ENCODE measurements around the gene CITED4. TPM values are rescaled to one million over a fixed set of nuclear protein-coding genes. Genes with fewer than 3 reads are reported as not detected.
A peak's percentile ranks its signal among the peaks of the same experiment; 100 is the strongest.

Gene CITED4
- total RNA-seq (1 to 10 TPM; 8.1 to 8.4 TPM), polyA plus RNA-seq (10 to 100 TPM; 12.0 to 20.1 TPM)

GRCh38 chr1:40862008-40862863 is at the start of gene CITED4:
TSS of gene CITED4 (minus strand) at chr1:40862363. CDS start at chr1:40862127, 236 bp downstream.
- Histone ChIP-seq H3K4me1 (ENCODE audit: insufficient read depth, low read length) (peaks cover 14% of the 10 kb centered on the region), H3K27me3 (ENCODE audit: insufficient read depth, low read length) (no peaks in the 10 kb centered on the region), H3K36me3 (ENCODE audit: insufficient read depth, low read length) (no peaks in the 10 kb centered on the region), H3K4me3 (ENCODE audit: low read length in 2 of 2) (peak within 1 kb of the TSS; percentile 57 to 79), H3K27ac (ENCODE audit: low read depth, low read length) (peak within 1 kb of the TSS; percentile 63), H3K9me3 (ENCODE audit: control insufficient read depth in 1 of 2, low read length in 2 of 2) (no peaks in the 10 kb centered on the region)
- Mint-ChIP-seq H3K27ac (peak within 1 kb of the TSS; percentile 89 to 99 (median 98)), H3K27me3 (peaks cover 0 to 4% of the 10 kb centered on the region in 2 donors), H3K36me3 (peaks cover 0 to 4% of the 10 kb centered on the region in 2 donors), H3K4me1 (peaks cover 7 to 15% (median 10%) of the 10 kb centered on the region in 4 donors), H3K4me3 (peak within 1 kb of the TSS; percentile 94 to 99 (median 98)), H3K9me3 (no peaks in the 10 kb centered on the region)
- DNase-seq, result peak; percentile 95
- ChIA-PET CTCF (ENCODE audit: partially characterized antibody) (interaction anchor here (0.7 to 2.0 kb wide), 8 partner anchors 8 to 141 kb away, joined by 3 to 19 read pairs (median 5); no protein-coding TSS in a partner anchor), POLR2A (ENCODE audit: partially characterized antibody) (interaction anchor here (0.5 to 2.6 kb wide), 23 partner anchors 9 to 1170 kb away, joined by 3 to 46 read pairs (median 5); partner anchors contain the start of genes CTPS1, NFYC and ZNF684)
- intact Hi-C loops (cut with micrococcal nuclease), result loop anchor here (1.0 to 5.0 kb wide), 6 partner anchors 13 to 380 kb away; partner anchors contain the start of genes RIMS3 and SCMH1

GRCh38 chr1:40911105-40911504 is 48.9 kb upstream of the CITED4 start:
- Mint-ChIP-seq H3K9me3 (no peaks in the 10 kb centered on the region), H3K27ac (no peak overlapping the region), H3K4me3 (no peak overlapping the region), H3K4me1 (no peaks in the 10 kb centered on the region), H3K36me3 (no peaks in the 10 kb centered on the region), H3K27me3 (no peaks in the 10 kb centered on the region)
- no peaks in the 10 kb centered on the region for H3K27me3 ChIP-seq (ENCODE audit: insufficient read depth, low read length)
- H3K27ac ChIP-seq (ENCODE audit: low read depth, low read length), result no peak overlapping the region
- H3K36me3 ChIP-seq (ENCODE audit: insufficient read depth, low read length), result no peaks in the 10 kb centered on the region
- no peaks in the 10 kb centered on the region for H3K9me3 ChIP-seq (ENCODE audit: control insufficient read depth in 1 of 2, low read length in 2 of 2)
- intact Hi-C loops (cut with micrococcal nuclease), result no loop called here
- no peaks in the 10 kb centered on the region for H3K4me1 ChIP-seq (ENCODE audit: insufficient read depth, low read length)
- H3K4me3 ChIP-seq (ENCODE audit: low read length in 2 of 2), result no peak overlapping the region
- DNase-seq, result no peak
- CTCF ChIA-PET (ENCODE audit: partially characterized antibody), result no interaction called here
- POLR2A ChIA-PET (ENCODE audit: partially characterized antibody), result no interaction called here

- DNase-seq, result no peak
- Histone ChIP-seq H3K4me1 (ENCODE audit: insufficient read depth, low read length) (no peaks in the 10 kb centered on the region), H3K36me3 (ENCODE audit: insufficient read depth, low read length) (no peaks in the 10 kb centered on the region), H3K4me3 (ENCODE audit: low read length in 2 of 2) (no peak overlapping the region), H3K27me3 (ENCODE audit: insufficient read depth, low read length) (no peaks in the 10 kb centered on the region), H3K27ac (ENCODE audit: low read depth, low read length) (no peak overlapping the region), H3K9me3 (ENCODE audit: control insufficient read depth in 1 of 2, low read length in 2 of 2) (no peaks in the 10 kb centered on the region)
- H3K9me3 Mint-ChIP-seq, result no peaks in the 10 kb centered on the region
- H3K27ac Mint-ChIP-seq, result no peak overlapping the region
- H3K36me3 Mint-ChIP-seq, result no peaks in the 10 kb centered on the region
- H3K4me1 Mint-ChIP-seq, result no peaks in the 10 kb centered on the region
- POLR2A ChIA-PET (ENCODE audit: partially characterized antibody), result no interaction called here
- intact Hi-C loops (cut with micrococcal nuclease), result no loop called here
- peaks cover 0 to 1% of the 10 kb centered on the region in 2 donors for H3K27me3 Mint-ChIP-seq
- no peak overlapping the region for H3K4me3 Mint-ChIP-seq
- CTCF ChIA-PET (ENCODE audit: partially characterized antibody), result no interaction called here
Observed at GRCh38 chr1:40909281-40909680, 47.1 kb upstream of the CITED4 start.

- DNase-seq, result no peak
- no peaks in the 10 kb centered on the region for H3K4me1 Mint-ChIP-seq
- no peaks in the 10 kb centered on the region for H3K36me3 Mint-ChIP-seq
- Histone ChIP-seq H3K27ac (ENCODE audit: low read depth, low read length) (no peak overlapping the region), H3K27me3 (ENCODE audit: insufficient read depth, low read length) (no peaks in the 10 kb centered on the region), H3K36me3 (ENCODE audit: insufficient read depth, low read length) (no peaks in the 10 kb centered on the region), H3K4me3 (ENCODE audit: low read length in 2 of 2) (no peak overlapping the region), H3K9me3 (ENCODE audit: control insufficient read depth in 1 of 2, low read length in 2 of 2) (no peaks in the 10 kb centered on the region), H3K4me1 (ENCODE audit: insufficient read depth, low read length) (no peaks in the 10 kb centered on the region)
- intact Hi-C loops (cut with micrococcal nuclease), result no loop called here
- no peak overlapping the region for H3K27ac Mint-ChIP-seq
- ChIA-PET POLR2A (ENCODE audit: partially characterized antibody) (no interaction called here), CTCF (ENCODE audit: partially characterized antibody) (interaction anchor here (1.1 kb wide), 1 partner anchor 42 kb away, joined by 4 read pairs; no protein-coding TSS in a partner anchor)
- H3K4me3 Mint-ChIP-seq, result no peak overlapping the region
- peaks cover 2 to 3% of the 10 kb centered on the region in 2 donors for H3K27me3 Mint-ChIP-seq
- no peaks in the 10 kb centered on the region for H3K9me3 Mint-ChIP-seq
Observed at GRCh38 chr1:40908350-40908749, 46.2 kb upstream of the CITED4 start.

- Histone ChIP-seq H3K9me3 (ENCODE audit: control insufficient read depth in 1 of 2, low read length in 2 of 2) (no peaks in the 10 kb centered on the region), H3K27ac (ENCODE audit: low read depth, low read length) (no peak overlapping the region), H3K4me3 (ENCODE audit: low read length in 2 of 2) (no peak overlapping the region), H3K27me3 (ENCODE audit: insufficient read depth, low read length) (no peaks in the 10 kb centered on the region), H3K36me3 (ENCODE audit: insufficient read depth, low read length) (no peaks in the 10 kb centered on the region), H3K4me1 (ENCODE audit: insufficient read depth, low read length) (no peaks in the 10 kb centered on the region)
- Mint-ChIP-seq H3K4me3 (no peak overlapping the region), H3K9me3 (no peaks in the 10 kb centered on the region), H3K4me1 (no peaks in the 10 kb centered on the region), H3K27ac (no peak overlapping the region), H3K36me3 (no peaks in the 10 kb centered on the region), H3K27me3 (peaks cover 2 to 4% of the 10 kb centered on the region in 2 donors)
- intact Hi-C loops (cut with micrococcal nuclease), result no loop called here
- DNase-seq, result no peak
- POLR2A ChIA-PET (ENCODE audit: partially characterized antibody), result no interaction called here
- CTCF ChIA-PET (ENCODE audit: partially characterized antibody), result interaction anchor here (1.1 kb wide), 1 partner anchor 42 kb away, joined by 4 read pairs; no protein-coding TSS in a partner anchor
Observed at GRCh38 chr1:40907899-40908298, 45.7 kb upstream of the CITED4 start.

- no peaks in the 10 kb centered on the region for H3K36me3 Mint-ChIP-seq
- H3K27me3 ChIP-seq (ENCODE audit: insufficient read depth, low read length), result no peaks in the 10 kb centered on the region
- CTCF ChIA-PET (ENCODE audit: partially characterized antibody), result no interaction called here
- no peak overlapping the region for H3K27ac Mint-ChIP-seq
- H3K4me1 ChIP-seq (ENCODE audit: insufficient read depth, low read length), result no peaks in the 10 kb centered on the region
- H3K9me3 Mint-ChIP-seq, result no peaks in the 10 kb centered on the region
- H3K36me3 ChIP-seq (ENCODE audit: insufficient read depth, low read length), result no peaks in the 10 kb centered on the region
- intact Hi-C loops (cut with micrococcal nuclease), result no loop called here
- H3K4me3 Mint-ChIP-seq, result no peak overlapping the region
- DNase-seq, result no peak
- POLR2A ChIA-PET (ENCODE audit: partially characterized antibody), result no interaction called here
- H3K27me3 Mint-ChIP-seq, result peaks cover 2 to 4% of the 10 kb centered on the region in 2 donors
- no peak overlapping the region for H3K27ac ChIP-seq (ENCODE audit: low read depth, low read length)
- no peak overlapping the region for H3K4me3 ChIP-seq (ENCODE audit: low read length in 2 of 2)
- no peaks in the 10 kb centered on the region for H3K9me3 ChIP-seq (ENCODE audit: control insufficient read depth in 1 of 2, low read length in 2 of 2)
- H3K4me1 Mint-ChIP-seq, result no peaks in the 10 kb centered on the region
Observed at GRCh38 chr1:40906781-40907400, 44.7 kb upstream of the CITED4 start.

- Mint-ChIP-seq H3K4me1 (no peaks in the 10 kb centered on the region), H3K9me3 (no peaks in the 10 kb centered on the region), H3K36me3 (no peaks in the 10 kb centered on the region), H3K27me3 (peaks cover 2 to 4% of the 10 kb centered on the region in 2 donors), H3K4me3 (no peak overlapping the region), H3K27ac (no peak overlapping the region)
- intact Hi-C loops (cut with micrococcal nuclease), result no loop called here
- H3K4me3 ChIP-seq (ENCODE audit: low read length in 2 of 2), result no peak overlapping the region
- H3K27me3 ChIP-seq (ENCODE audit: insufficient read depth, low read length), result no peaks in the 10 kb centered on the region
- no peaks in the 10 kb centered on the region for H3K9me3 ChIP-seq (ENCODE audit: control insufficient read depth in 1 of 2, low read length in 2 of 2)
- no peak overlapping the region for H3K27ac ChIP-seq (ENCODE audit: low read depth, low read length)
- ChIA-PET CTCF (ENCODE audit: partially characterized antibody) (no interaction called here), POLR2A (ENCODE audit: partially characterized antibody) (no interaction called here)
- H3K36me3 ChIP-seq (ENCODE audit: insufficient read depth, low read length), result no peaks in the 10 kb centered on the region
- no peaks in the 10 kb centered on the region for H3K4me1 ChIP-seq (ENCODE audit: insufficient read depth, low read length)
- no peak for DNase-seq
Observed at GRCh38 chr1:40905061-40905460, 42.9 kb upstream of the CITED4 start.

All from CD4-positive, alpha-beta memory T cell (primary cell).